Liver (tissue), 9 donors: ENCODE measurements around the gene MEIOB. TPM values are rescaled to one million over a fixed set of nuclear protein-coding genes. Genes with fewer than 3 reads are reported as not detected.

ENCODE experiments used
- DNase-seq: peaks from one replicate; pipeline ENCODE4 v3.0.0-alpha.2; 2017; ENCODE audit warnings: low spot score
- H3K27ac ChIP-seq, 2 donors: one replicate each; pipeline ENCODE4 v1.7.0; 2013; ENCODE audit warnings: inconsistent platforms in 2 of 2, low read length in 2 of 2, control low read depth in 1 of 2, low read depth in 1 of 2, mild to moderate bottlenecking in 1 of 2
- H3K27me3 ChIP-seq, 4 donors: one replicate each; pipeline versions ENCODE4 v1.6.1 to v1.7.0; 2013; ENCODE audit warnings: low read length in 3 of 4, inconsistent platforms in 1 of 4, mild to moderate bottlenecking in 1 of 4, moderate library complexity in 1 of 4; ENCODE audit not compliant: control insufficient read depth in 4 of 4, insufficient read depth in 4 of 4
- H3K36me3 ChIP-seq, 4 donors: one replicate each; pipeline versions ENCODE4 v1.6.1 to v1.7.0; 2013; ENCODE audit warnings: low read length in 3 of 4, mild to moderate bottlenecking in 3 of 4, low read depth in 1 of 4, moderate library complexity in 1 of 4; ENCODE audit not compliant: control insufficient read depth in 4 of 4, insufficient read depth in 3 of 4
- H3K4me1 ChIP-seq, 4 donors: one replicate each; pipeline versions ENCODE4 v1.6.1 to v1.7.0; 2013; ENCODE audit warnings: low read length in 3 of 4, mild to moderate bottlenecking in 3 of 4, moderate library complexity in 1 of 4; ENCODE audit not compliant: control insufficient read depth in 4 of 4, insufficient read depth in 4 of 4
- H3K4me3 ChIP-seq, 3 donors: one replicate each; pipeline versions ENCODE4 v1.6.1 to v1.7.0; 2013; ENCODE audit warnings: low read length in 3 of 3, control low read depth in 1 of 3, low read depth in 1 of 3, mild to moderate bottlenecking in 1 of 3
- H3K9ac ChIP-seq, 2 donors: one replicate each; pipeline ENCODE4 v1.7.0; 2013; ENCODE audit warnings: low read length in 2 of 2, mild to moderate bottlenecking in 2 of 2, moderate library complexity in 2 of 2, control low read depth in 1 of 2, low read depth in 1 of 2
- H3K9me3 ChIP-seq, 4 donors: one replicate each; pipeline versions ENCODE4 v1.6.1 to v1.7.0; 2013; ENCODE audit warnings: low read length in 3 of 4; ENCODE audit not compliant: control insufficient read depth in 4 of 4
- EGR1 ChIP-seq, 2 donors: IDR thresholded peaks; 2 replicates each; pipeline ENCODE4 v1.6.1; 2016 to 2018; ENCODE audit warnings: antibody characterized with exemption in 2 of 2, low read depth in 2 of 2
- FOXA1 ChIP-seq: IDR thresholded peaks from 2 replicates; pipeline ENCODE4 v1.6.1; 2016; ENCODE audit warnings: antibody characterized with exemption
- FOXA2 ChIP-seq: IDR thresholded peaks from 2 replicates; pipeline ENCODE4 v1.6.1; 2016; ENCODE audit warnings: antibody characterized with exemption
- GABPA ChIP-seq, 2 donors: IDR thresholded peaks in 1 of 2; conservative IDR thresholded peaks in 1 of 2; 2 replicates each; pipeline ENCODE4 v1.6.1; 2016; ENCODE audit warnings: antibody characterized with exemption in 2 of 2, mild to moderate bottlenecking in 1 of 2, moderate library complexity in 1 of 2
- HNF4A ChIP-seq, 2 donors: conservative IDR thresholded peaks; 2 replicates each; pipeline ENCODE4 v1.6.1; 2016; ENCODE audit warnings: antibody characterized with exemption in 2 of 2, mild to moderate bottlenecking in 2 of 2
- HNF4G ChIP-seq: IDR thresholded peaks from 2 replicates; pipeline ENCODE4 v1.6.1; 2016; ENCODE audit warnings: antibody characterized with exemption
- JUND ChIP-seq, 2 donors: IDR thresholded peaks; 2 replicates each; pipeline ENCODE4 v1.6.1; 2016; ENCODE audit warnings: antibody characterized with exemption in 2 of 2
- RAD21 ChIP-seq, 2 donors: IDR thresholded peaks; 2 replicates each; pipeline ENCODE4 v1.6.1; 2016; ENCODE audit warnings: antibody characterized with exemption in 2 of 2, mild to moderate bottlenecking in 2 of 2
- RXRA ChIP-seq, 2 donors: IDR thresholded peaks; 2 replicates each; pipeline ENCODE4 v1.6.1; 2017 to 2018; ENCODE audit warnings: antibody characterized with exemption in 2 of 2, mild to moderate bottlenecking in 1 of 2
- SP1 ChIP-seq: IDR thresholded peaks from 2 replicates; pipeline ENCODE4 v1.6.1; 2018; ENCODE audit warnings: antibody characterized with exemption, mild to moderate bottlenecking
- YY1 ChIP-seq: IDR thresholded peaks from 2 replicates; pipeline ENCODE4 v1.6.1; 2016; ENCODE audit warnings: antibody characterized with exemption, mild to moderate bottlenecking
- WGBS: extraction: QIAGEN DNeasy Blood & Tissue Kit; methylation state at CpG from one replicate; pipeline ENCODE4 v1.1.7; 2013; 5-methylcytosine and 5-hydroxymethylcytosine counted together
- polyA plus RNA-seq, 2 donors: library from polyadenylated mRNA; stranded (reverse) in 1 of 2; unstranded in 1 of 2; fragments of 200-250 nt in 1 of 2; fragments of >200 nt in 1 of 2; fragmentation: Nextera tagmentation in 1 of 2; extraction: Ambion mirVana in 1 of 2; gene quantifications; one replicate each; pipeline versions ENCODE4 v1.2.1 to v1.2.3, GENCODE V29; 2013 to 2015
- total RNA-seq, 2 donors: library from RNA; depleted of rRNA; stranded (reverse); fragments of >200 nt; gene quantifications; one replicate each; pipeline ENCODE4 v1.2.3, GENCODE V29; 2014
- TF ChIP-seq, protein P1 (sequence below): fragments of 150-350 bp; IDR thresholded peaks from 2 replicates; pipeline ENCODE4 v1.5.1; 2017; ENCODE audit warnings: improper control_type of control experiment, low read depth, low read length; ENCODE audit not compliant: missing input control
- TF ChIP-seq, protein P2 (sequence below): IDR thresholded peaks from 2 replicates; pipeline ENCODE4 v1.6.1; 2016; ENCODE audit warnings: antibody characterized with exemption, mild to moderate bottlenecking
- TF ChIP-seq, protein P3 (sequence below): IDR thresholded peaks from 2 replicates; pipeline ENCODE4 v1.6.1; 2016; ENCODE audit warnings: antibody characterized with exemption
- donor health status: healthy.
- donor health status: healthy.
- donor health status: healthy.
- donor health status: healthy.
- donor health status: healthy.

The MEIOB gene
- total and polyA plus RNA-seq, 4 donors: 0.33 to 2.2 TPM; not detected in 2

DNA sequence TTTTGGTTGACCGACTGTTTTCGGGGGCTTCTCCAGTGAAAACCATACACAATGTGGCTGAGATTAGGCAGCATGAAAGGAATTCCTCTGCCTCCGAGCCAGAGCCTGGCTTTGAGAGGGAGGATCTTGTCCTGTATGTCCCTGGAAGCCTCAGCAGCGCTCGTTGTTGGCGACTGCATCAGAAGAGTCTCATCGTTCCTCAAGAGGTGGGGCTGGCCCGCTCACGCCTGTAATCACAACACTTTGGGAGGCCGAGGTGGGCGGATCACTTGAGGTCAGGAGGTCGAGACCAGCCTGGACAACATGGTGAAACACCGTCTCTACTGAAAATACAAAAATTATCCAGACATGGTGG lies 31.2 kb upstream of the MEIOB start:
- Histone ChIP-seq H3K4me3 (no peak overlapping the region), H3K36me3 (no peaks in the 10 kb centered on the region), H3K27me3 (no peaks in the 10 kb centered on the region), H3K9me3 (no peaks in the 10 kb centered on the region), H3K27ac (no peak overlapping the region), H3K4me1 (peaks cover 0 to 8% (median 4%) of the 10 kb centered on the region in 4 donors), H3K9ac (no peak overlapping the region)
- no peak for DNase-seq
- 80% methylated on average over 13 of the region's 13 CpGs for WGBS
- no peak for TF ChIP-seq RXRA (IDR thresholded peaks at IDR 0.05)
- no peak for TF ChIP-seq YY1
- TF ChIP-seq JUND (IDR thresholded peaks at IDR 0.05): no peak
- TF ChIP-seq, protein P1, sequence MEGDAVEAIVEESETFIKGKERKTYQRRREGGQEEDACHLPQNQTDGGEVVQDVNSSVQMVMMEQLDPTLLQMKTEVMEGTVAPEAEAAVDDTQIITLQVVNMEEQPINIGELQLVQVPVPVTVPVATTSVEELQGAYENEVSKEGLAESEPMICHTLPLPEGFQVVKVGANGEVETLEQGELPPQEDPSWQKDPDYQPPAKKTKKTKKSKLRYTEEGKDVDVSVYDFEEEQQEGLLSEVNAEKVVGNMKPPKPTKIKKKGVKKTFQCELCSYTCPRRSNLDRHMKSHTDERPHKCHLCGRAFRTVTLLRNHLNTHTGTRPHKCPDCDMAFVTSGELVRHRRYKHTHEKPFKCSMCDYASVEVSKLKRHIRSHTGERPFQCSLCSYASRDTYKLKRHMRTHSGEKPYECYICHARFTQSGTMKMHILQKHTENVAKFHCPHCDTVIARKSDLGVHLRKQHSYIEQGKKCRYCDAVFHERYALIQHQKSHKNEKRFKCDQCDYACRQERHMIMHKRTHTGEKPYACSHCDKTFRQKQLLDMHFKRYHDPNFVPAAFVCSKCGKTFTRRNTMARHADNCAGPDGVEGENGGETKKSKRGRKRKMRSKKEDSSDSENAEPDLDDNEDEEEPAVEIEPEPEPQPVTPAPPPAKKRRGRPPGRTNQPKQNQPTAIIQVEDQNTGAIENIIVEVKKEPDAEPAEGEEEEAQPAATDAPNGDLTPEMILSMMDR: no peak
- TF ChIP-seq SP1: no peak
- TF ChIP-seq HNF4G: no peak
- TF ChIP-seq, protein P2, sequence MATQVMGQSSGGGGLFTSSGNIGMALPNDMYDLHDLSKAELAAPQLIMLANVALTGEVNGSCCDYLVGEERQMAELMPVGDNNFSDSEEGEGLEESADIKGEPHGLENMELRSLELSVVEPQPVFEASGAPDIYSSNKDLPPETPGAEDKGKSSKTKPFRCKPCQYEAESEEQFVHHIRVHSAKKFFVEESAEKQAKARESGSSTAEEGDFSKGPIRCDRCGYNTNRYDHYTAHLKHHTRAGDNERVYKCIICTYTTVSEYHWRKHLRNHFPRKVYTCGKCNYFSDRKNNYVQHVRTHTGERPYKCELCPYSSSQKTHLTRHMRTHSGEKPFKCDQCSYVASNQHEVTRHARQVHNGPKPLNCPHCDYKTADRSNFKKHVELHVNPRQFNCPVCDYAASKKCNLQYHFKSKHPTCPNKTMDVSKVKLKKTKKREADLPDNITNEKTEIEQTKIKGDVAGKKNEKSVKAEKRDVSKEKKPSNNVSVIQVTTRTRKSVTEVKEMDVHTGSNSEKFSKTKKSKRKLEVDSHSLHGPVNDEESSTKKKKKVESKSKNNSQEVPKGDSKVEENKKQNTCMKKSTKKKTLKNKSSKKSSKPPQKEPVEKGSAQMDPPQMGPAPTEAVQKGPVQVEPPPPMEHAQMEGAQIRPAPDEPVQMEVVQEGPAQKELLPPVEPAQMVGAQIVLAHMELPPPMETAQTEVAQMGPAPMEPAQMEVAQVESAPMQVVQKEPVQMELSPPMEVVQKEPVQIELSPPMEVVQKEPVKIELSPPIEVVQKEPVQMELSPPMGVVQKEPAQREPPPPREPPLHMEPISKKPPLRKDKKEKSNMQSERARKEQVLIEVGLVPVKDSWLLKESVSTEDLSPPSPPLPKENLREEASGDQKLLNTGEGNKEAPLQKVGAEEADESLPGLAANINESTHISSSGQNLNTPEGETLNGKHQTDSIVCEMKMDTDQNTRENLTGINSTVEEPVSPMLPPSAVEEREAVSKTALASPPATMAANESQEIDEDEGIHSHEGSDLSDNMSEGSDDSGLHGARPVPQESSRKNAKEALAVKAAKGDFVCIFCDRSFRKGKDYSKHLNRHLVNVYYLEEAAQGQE: no peak
- TF ChIP-seq FOXA1: no peak
- no peak for TF ChIP-seq EGR1 (IDR thresholded peaks at IDR 0.05; ENCODE audit: low read depth in 2 of 2)
- no peak for TF ChIP-seq RAD21 (IDR thresholded peaks at IDR 0.05)
- TF ChIP-seq, protein P3, sequence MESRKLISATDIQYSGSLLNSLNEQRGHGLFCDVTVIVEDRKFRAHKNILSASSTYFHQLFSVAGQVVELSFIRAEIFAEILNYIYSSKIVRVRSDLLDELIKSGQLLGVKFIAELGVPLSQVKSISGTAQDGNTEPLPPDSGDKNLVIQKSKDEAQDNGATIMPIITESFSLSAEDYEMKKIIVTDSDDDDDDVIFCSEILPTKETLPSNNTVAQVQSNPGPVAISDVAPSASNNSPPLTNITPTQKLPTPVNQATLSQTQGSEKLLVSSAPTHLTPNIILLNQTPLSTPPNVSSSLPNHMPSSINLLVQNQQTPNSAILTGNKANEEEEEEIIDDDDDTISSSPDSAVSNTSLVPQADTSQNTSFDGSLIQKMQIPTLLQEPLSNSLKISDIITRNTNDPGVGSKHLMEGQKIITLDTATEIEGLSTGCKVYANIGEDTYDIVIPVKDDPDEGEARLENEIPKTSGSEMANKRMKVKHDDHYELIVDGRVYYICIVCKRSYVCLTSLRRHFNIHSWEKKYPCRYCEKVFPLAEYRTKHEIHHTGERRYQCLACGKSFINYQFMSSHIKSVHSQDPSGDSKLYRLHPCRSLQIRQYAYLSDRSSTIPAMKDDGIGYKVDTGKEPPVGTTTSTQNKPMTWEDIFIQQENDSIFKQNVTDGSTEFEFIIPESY: no peak

DNA sequence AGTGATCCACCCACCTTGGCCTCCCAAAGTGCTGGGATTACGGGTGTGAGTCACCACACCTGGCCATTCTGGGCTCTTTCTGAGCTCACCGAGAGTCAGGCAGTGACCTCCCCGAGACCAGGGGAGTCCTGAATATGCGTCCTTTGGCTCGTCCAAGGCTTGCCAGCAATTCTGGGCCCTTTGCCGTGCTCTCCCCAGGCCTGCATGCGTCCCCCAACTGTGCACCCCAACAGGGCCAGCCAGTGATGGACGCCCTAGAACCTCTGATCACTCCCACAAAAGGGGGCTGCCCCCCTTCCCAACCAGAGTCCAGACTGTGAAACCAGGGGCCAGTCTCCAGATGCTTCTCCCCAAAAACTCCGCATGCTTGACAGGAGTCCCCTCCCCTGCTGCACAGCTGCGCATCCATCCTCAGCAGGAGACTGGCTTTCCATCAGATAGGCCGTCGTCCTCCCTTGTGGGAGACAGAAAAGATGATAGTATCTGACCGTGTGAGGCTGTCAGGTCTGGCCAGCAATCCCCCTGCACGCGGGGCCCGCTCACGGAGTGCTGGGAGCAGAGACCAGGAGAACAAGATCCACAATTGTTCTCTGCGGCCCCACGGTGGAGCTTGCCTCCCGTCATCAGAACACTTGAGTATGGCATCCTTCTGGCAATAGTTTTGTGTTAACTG lies 30.7 kb upstream of the MEIOB start:
- Histone ChIP-seq H3K27me3 (no peaks in the 10 kb centered on the region), H3K4me3 (no peak overlapping the region), H3K9ac (no peak overlapping the region), H3K27ac (no peak overlapping the region), H3K9me3 (no peaks in the 10 kb centered on the region), H3K36me3 (no peaks in the 10 kb centered on the region), H3K4me1 (peaks cover 0 to 8% (median 4%) of the 10 kb centered on the region in 4 donors)
- DNase-seq: no peak
- TF ChIP-seq, protein P3: no peak
- TF ChIP-seq, protein P2: no peak
- TF ChIP-seq HNF4A (conservative IDR thresholded peaks at IDR 0.05) (no peak), FOXA1 (no peak), SP1 (no peak), YY1 (no peak), EGR1 (IDR thresholded peaks at IDR 0.05; ENCODE audit: low read depth in 2 of 2) (no peak), FOXA2 (no peak), JUND (IDR thresholded peaks at IDR 0.05) (no peak), GABPA (IDR thresholded peaks at IDR 0.05 in 1 of 2, conservative IDR thresholded peaks at IDR 0.05 in 1 of 2) (no peak)
- TF ChIP-seq, protein P1: no peak
- 89% methylated on average over 20 of the region's 20 CpGs for WGBS
